NT2/D1 (cell line): Measurements from ENCODE around the gene KIF22.

Source experiments
- SUZ12 ChIP-seq: IDR thresholded peaks from 2 replicates; pipeline ENCODE4 v1.6.1; 2011; ENCODE audit not compliant: insufficient read length, insufficient read depth; ENCODE audit errors: extremely low read depth
- YY1 ChIP-seq: IDR thresholded peaks from 2 replicates; pipeline ENCODE4 v1.6.1; 2011; ENCODE audit not compliant: insufficient read length, insufficient read depth

GRCh38 chr16:29745853-29746345 lies 44.7 kb upstream of the KIF22 start, which contains the start of gene C16orf54:
- no peak for TF ChIP-seq YY1
- no peak for TF ChIP-seq SUZ12
